Suppressor macrophage treated with lipopolysaccharide for 4 hours (primary cell): ENCODE data around the gene STRA8.
"Not testable (repeated sequence)": the region's sequence is repeated elsewhere in the genome, so short reads cannot be mapped to it uniquely, and the experiment has no call there.

Experiments
- DNase-seq: peaks from one replicate; pipeline ENCODE4 v3.0.0-alpha.2; 2020

Gene STRA8

GRCh38 chr7:135205850-135206249 lies 27.8 kb upstream of the STRA8 start:
- DNase-seq = no peak

GRCh38 chr7:135206941-135207391 lies 26.7 kb upstream of the STRA8 start:
- DNase-seq = peak; percentile 43

GRCh38 chr7:135207406-135208101 lies 26.1 kb upstream of the STRA8 start:
- DNase-seq = no peak

- peak; percentile 22 for DNase-seq
Observed at GRCh38 chr7:135208102-135208793, 25.4 kb upstream of the STRA8 start.

- peak; percentile 50 for DNase-seq
Observed at GRCh38 chr7:135209225-135209834, 24.3 kb upstream of the STRA8 start.

- peak; percentile 30 for DNase-seq
Observed at GRCh38 chr7:135210888-135211178, 22.8 kb upstream of the STRA8 start.

- peak; percentile 97 for DNase-seq
Observed at GRCh38 chr7:135211179-135211945, 22.3 kb upstream of the STRA8 start, which contains the start of gene WDR91. WDR91 (minus strand) TSS chr7:135211526; CDS start chr7:135211502, 24 bp downstream.

- not testable (repeated sequence) for DNase-seq
Observed at GRCh38 chr7:135211946-135212685, 21.5 kb upstream of the STRA8 start.

- DNase-seq = no peak
Observed at GRCh38 chr7:135213831-135214230, 19.8 kb upstream of the STRA8 start.

GRCh38 chr7:135215180-135215579 lies 18.5 kb upstream of the STRA8 start:
- DNase-seq = no peak

GRCh38 chr7:135215698-135216097 lies 17.9 kb upstream of the STRA8 start:
- DNase-seq = no peak

- DNase-seq = no peak
Observed at GRCh38 chr7:135217645-135218509, 15.8 kb upstream of the STRA8 start.

- peak; percentile 48 for DNase-seq
Observed at GRCh38 chr7:135224027-135224426, 9.6 kb upstream of the STRA8 start.

- no peak for DNase-seq
Observed at GRCh38 chr7:135231686-135232085, 2.0 kb upstream of the STRA8 start.

GRCh38 chr7:135232087-135232486 lies 1.6 kb upstream of the STRA8 start:
- no peak for DNase-seq

- no peak for DNase-seq
Observed at GRCh38 chr7:135232720-135233119, 918 bp upstream of the STRA8 start.

GRCh38 chr7:135234095-135234494 lies 457 bp downstream of the STRA8 start:
- not testable (repeated sequence) for DNase-seq

- DNase-seq = no peak
Observed at GRCh38 chr7:135234727-135235126, 1.1 kb downstream of the STRA8 start.

GRCh38 chr7:135235841-135236240 lies 2.2 kb downstream of the STRA8 start:
- no peak for DNase-seq

GRCh38 chr7:135236727-135237126 lies 3.1 kb downstream of the STRA8 start:
- DNase-seq = peak; percentile 23

- no peak for DNase-seq
Observed at GRCh38 chr7:135238112-135238744, 4.6 kb downstream of the STRA8 start.
